ENCODE results near the gene TXNDC11. TPM values are rescaled to one million over a fixed set of nuclear protein-coding genes. Genes with fewer than 3 reads are reported as not detected.
A peak's percentile ranks its signal among the peaks of the same experiment; 100 is the strongest.

TXNDC11 gene
- total and polyA plus RNA-seq, 3 donors from 2014 or later, result 34.4 to 45.3 (median 42.3) TPM

- H3K9me3 ChIP-seq, result no peaks in the 10 kb centered on the region
- no peaks in the 10 kb centered on the region for H3K4me1 ChIP-seq
- H3K4me3 ChIP-seq, result no peak overlapping the region
- peak overlapping the region in 1 of 2 donors; percentile 11 for H3K27ac ChIP-seq
- TF ChIP-seq CTCF (IDR thresholded peaks at IDR 0.05), result no peak
- no peak for TF ChIP-seq POLR2A (IDR thresholded peaks at IDR 0.05)
- no peak for DNase-seq
- intact Hi-C loops (cut with DNase I; ENCODE audit: low total_unique reads), result loop anchor here (10.0 kb wide), 1 partner anchor 322 kb away; no protein-coding TSS in a partner anchor
- H3K27me3 ChIP-seq, result no peaks in the 10 kb centered on the region
- H3K36me3 ChIP-seq (ENCODE audit: low read depth, missing control alignments), result no peaks in the 10 kb centered on the region
Observed at GRCh38 chr16:11716336-11716735, 26.3 kb downstream of the TXNDC11 start.

- Histone ChIP-seq H3K9me3 (no peaks in the 10 kb centered on the region), H3K36me3 (ENCODE audit: low read depth, missing control alignments) (no peaks in the 10 kb centered on the region), H3K4me3 (no peak overlapping the region), H3K27me3 (no peaks in the 10 kb centered on the region), H3K4me1 (no peaks in the 10 kb centered on the region), H3K27ac (no peak overlapping the region)
- WGBS, 2 donors, result 81% methylated on average over 8 of the region's 8 CpGs
- intact Hi-C loops (cut with DNase I; ENCODE audit: low total_unique reads), result loop anchor here (10.0 kb wide), 1 partner anchor 321 kb away; no protein-coding TSS in a partner anchor
- DNase-seq, result no peak
- TF ChIP-seq POLR2A (IDR thresholded peaks at IDR 0.05) (no peak), CTCF (IDR thresholded peaks at IDR 0.05) (no peak)
Observed at GRCh38 chr16:11715246-11715947, 27.3 kb downstream of the TXNDC11 start.

GRCh38 chr16:11712122-11712521 is 30.5 kb downstream of the TXNDC11 start:
- DNase-seq, result no peak
- Histone ChIP-seq H3K4me1 (no peaks in the 10 kb centered on the region), H3K4me3 (no peak overlapping the region), H3K27me3 (no peaks in the 10 kb centered on the region), H3K27ac (no peak overlapping the region), H3K36me3 (ENCODE audit: low read depth, missing control alignments) (no peaks in the 10 kb centered on the region), H3K9me3 (no peaks in the 10 kb centered on the region)
- WGBS, 2 donors, result 89 to 99% methylated on average over 3 of the region's 3 CpGs
- TF ChIP-seq CTCF (IDR thresholded peaks at IDR 0.05), result no peak
- TF ChIP-seq POLR2A (IDR thresholded peaks at IDR 0.05), result no peak
- intact Hi-C loops (cut with DNase I; ENCODE audit: low total_unique reads), result loop anchor here (10.0 kb wide), 1 partner anchor 317 kb away; no protein-coding TSS in a partner anchor

GRCh38 chr16:11711662-11712061 is 31.0 kb downstream of the TXNDC11 start:
- WGBS, 2 donors, result 88 to 91% methylated on average over 4 of the region's 4 CpGs
- intact Hi-C loops (cut with DNase I; ENCODE audit: low total_unique reads), result loop anchor here (10.0 kb wide), 1 partner anchor 317 kb away; no protein-coding TSS in a partner anchor
- H3K4me3 ChIP-seq, result no peak overlapping the region
- no peak for DNase-seq
- TF ChIP-seq POLR2A (IDR thresholded peaks at IDR 0.05) (no peak), CTCF (IDR thresholded peaks at IDR 0.05) (no peak)
- no peaks in the 10 kb centered on the region for H3K9me3 ChIP-seq
- no peaks in the 10 kb centered on the region for H3K27me3 ChIP-seq
- no peaks in the 10 kb centered on the region for H3K4me1 ChIP-seq
- H3K36me3 ChIP-seq (ENCODE audit: low read depth, missing control alignments), result no peaks in the 10 kb centered on the region
- no peak overlapping the region for H3K27ac ChIP-seq

- Histone ChIP-seq H3K36me3 (ENCODE audit: low read depth, missing control alignments) (no peaks in the 10 kb centered on the region), H3K4me3 (no peak overlapping the region), H3K27ac (peak overlapping the region in 1 of 2 donors; percentile 14), H3K4me1 (peaks cover 13% of the 10 kb centered on the region), H3K27me3 (no peaks in the 10 kb centered on the region), H3K9me3 (no peaks in the 10 kb centered on the region)
- WGBS, 2 donors, result 39 to 54% methylated on average over 1 of the region's 1 CpG
- DNase-seq, result no peak
- intact Hi-C loops (cut with DNase I; ENCODE audit: low total_unique reads), result no loop called here
- no peak for TF ChIP-seq CTCF (IDR thresholded peaks at IDR 0.05)
- TF ChIP-seq POLR2A (IDR thresholded peaks at IDR 0.05), result no peak
Observed at GRCh38 chr16:11708421-11708820, 34.2 kb downstream of the TXNDC11 start.

Data from testis (tissue), 3 donors.